Measurements from ENCODE around the gene MT4.

DNA sequence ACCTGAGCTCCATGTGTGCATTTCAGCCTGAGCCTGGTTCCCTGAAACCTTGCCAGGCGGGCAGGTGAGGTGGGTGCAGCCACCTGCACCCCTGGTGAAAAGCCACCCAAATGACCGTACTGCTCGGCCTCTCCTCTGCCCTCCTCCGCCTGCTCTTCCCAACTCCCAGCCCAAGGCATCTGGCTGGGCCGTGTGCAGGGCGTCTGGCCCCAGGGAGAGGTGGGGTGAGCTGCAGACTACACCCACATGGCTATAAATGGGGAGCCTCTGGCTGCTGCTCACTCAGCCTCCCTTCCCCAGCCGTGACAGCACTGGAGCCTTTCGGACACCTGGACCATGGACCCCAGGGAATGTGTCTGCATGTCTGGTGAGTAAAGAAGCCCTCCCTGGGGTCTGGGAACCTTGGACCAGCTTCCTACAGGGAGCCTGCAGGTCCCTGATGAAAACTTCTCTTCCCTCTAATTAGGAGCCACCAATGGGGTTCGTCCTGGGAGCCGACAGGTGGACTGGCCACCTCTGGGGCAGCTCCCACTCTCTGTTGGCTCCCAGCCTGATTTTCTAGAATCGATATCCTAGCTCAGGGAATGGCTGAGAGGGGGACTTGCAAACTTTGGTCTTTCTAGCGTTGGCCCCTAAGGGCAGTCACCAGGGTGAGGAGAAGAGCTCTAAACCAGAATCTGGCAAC, at the start of gene MT4:
- TF ChIP-seq, protein P1, sequence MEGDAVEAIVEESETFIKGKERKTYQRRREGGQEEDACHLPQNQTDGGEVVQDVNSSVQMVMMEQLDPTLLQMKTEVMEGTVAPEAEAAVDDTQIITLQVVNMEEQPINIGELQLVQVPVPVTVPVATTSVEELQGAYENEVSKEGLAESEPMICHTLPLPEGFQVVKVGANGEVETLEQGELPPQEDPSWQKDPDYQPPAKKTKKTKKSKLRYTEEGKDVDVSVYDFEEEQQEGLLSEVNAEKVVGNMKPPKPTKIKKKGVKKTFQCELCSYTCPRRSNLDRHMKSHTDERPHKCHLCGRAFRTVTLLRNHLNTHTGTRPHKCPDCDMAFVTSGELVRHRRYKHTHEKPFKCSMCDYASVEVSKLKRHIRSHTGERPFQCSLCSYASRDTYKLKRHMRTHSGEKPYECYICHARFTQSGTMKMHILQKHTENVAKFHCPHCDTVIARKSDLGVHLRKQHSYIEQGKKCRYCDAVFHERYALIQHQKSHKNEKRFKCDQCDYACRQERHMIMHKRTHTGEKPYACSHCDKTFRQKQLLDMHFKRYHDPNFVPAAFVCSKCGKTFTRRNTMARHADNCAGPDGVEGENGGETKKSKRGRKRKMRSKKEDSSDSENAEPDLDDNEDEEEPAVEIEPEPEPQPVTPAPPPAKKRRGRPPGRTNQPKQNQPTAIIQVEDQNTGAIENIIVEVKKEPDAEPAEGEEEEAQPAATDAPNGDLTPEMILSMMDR (IDR thresholded peaks at IDR 0.05), result no peak
- no peak for TF ChIP-seq EZH2 (IDR thresholded peaks at IDR 0.05)
- TF ChIP-seq EZH2phosphoT487 (IDR thresholded peaks at IDR 0.05), result no peak

Data from neural progenitor cell (in vitro differentiated cells).